CD4-positive, alpha-beta T cell treated with Interleukin-6 at 100 ng/mL for 8 hours (primary cell): ENCODE results near the gene GOSR2.
"Not testable (repeated sequence)": the region's sequence is repeated elsewhere in the genome, so short reads cannot be mapped to it uniquely, and the experiment has no call there.

ENCODE experiments used
- DNase-seq: peaks from one replicate; pipeline ENCODE4 v3.0.0-alpha.2; 2020; ENCODE audit warnings: mixed read lengths, low spot score

GOSR2 gene

GRCh38 chr17:46964315-46965265 is 41.6 kb downstream of the GOSR2 start:
- no peak for DNase-seq

- no peak for DNase-seq
These were observed 45.4 kb downstream of the GOSR2 start for GRCh38 chr17:46968224-46968834.

- DNase-seq: no peak
These were observed 45.9 kb downstream of the GOSR2 start for GRCh38 chr17:46968896-46969295.

- DNase-seq: no peak
These were observed 48.8 kb downstream of the GOSR2 start for GRCh38 chr17:46971647-46972300.

GRCh38 chr17:46972346-46972745 is 49.4 kb downstream of the GOSR2 start:
- no peak for DNase-seq

GRCh38 chr17:46974086-46974485 is 51.1 kb downstream of the GOSR2 start:
- DNase-seq: no peak

- DNase-seq: no peak
These were observed 52.3 kb downstream of the GOSR2 start for GRCh38 chr17:46975287-46975686.

GRCh38 chr17:46976626-46977270 is 53.8 kb downstream of the GOSR2 start:
- no peak for DNase-seq

- DNase-seq: no peak
These were observed 54.4 kb downstream of the GOSR2 start for GRCh38 chr17:46977348-46977747.

GRCh38 chr17:46977750-46978488 is 55.0 kb downstream of the GOSR2 start:
- DNase-seq: no peak

GRCh38 chr17:46978489-46979146 is 55.7 kb downstream of the GOSR2 start:
- no peak for DNase-seq

- no peak for DNase-seq
These were observed 56.3 kb downstream of the GOSR2 start, which contains the start of gene RPRML for GRCh38 chr17:46979147-46979863. TSS of gene RPRML (minus strand) at chr17:46979253. CDS start at chr17:46979007, 246 bp downstream.

- DNase-seq: no peak
These were observed 59.6 kb downstream of the GOSR2 start for GRCh38 chr17:46982577-46982976.

- no peak for DNase-seq
These were observed 60.8 kb downstream of the GOSR2 start for GRCh38 chr17:46983782-46984181.

GRCh38 chr17:46984341-46984740 is 61.4 kb downstream of the GOSR2 start:
- no peak for DNase-seq

GRCh38 chr17:46984892-46985291 is 61.9 kb downstream of the GOSR2 start:
- DNase-seq: no peak

- DNase-seq: no peak
These were observed 63.4 kb downstream of the GOSR2 start for GRCh38 chr17:46986366-46986765.

GRCh38 chr17:46987927-46988326 is 65.0 kb downstream of the GOSR2 start:
- not testable (repeated sequence) for DNase-seq

GRCh38 chr17:46989637-46990431 is 66.9 kb downstream of the GOSR2 start:
- no peak for DNase-seq
